HG02840 (cell line): ENCODE results near the gene SLC1A4.

ENCODE experiments used
- ATAC-seq: cut with Tn5 transposase; IDR thresholded peaks from one replicate; pipeline ENCODE4 v1.9.1; 2021; ENCODE audit warnings: mild to moderate bottlenecking, moderate library complexity, moderate number of reproducible peaks; ENCODE audit not compliant: unreplicated experiment, low FRiP score

The SLC1A4 gene

GRCh38 chr2:64989126-64989981 is at the start of gene SLC1A4:
SLC1A4 (plus strand) TSS chr2:64989399; CDS start chr2:64989644, 245 bp downstream.
- ATAC-seq, result peak; percentile 51

GRCh38 chr2:64941143-64941542 is 48.1 kb upstream of the SLC1A4 start:
- ATAC-seq, result no peak

GRCh38 chr2:64941801-64942200 is 47.4 kb upstream of the SLC1A4 start:
- ATAC-seq, result no peak

GRCh38 chr2:64942693-64943092 is 46.5 kb upstream of the SLC1A4 start:
- no peak for ATAC-seq

GRCh38 chr2:64943387-64944150 is 45.6 kb upstream of the SLC1A4 start:
- no peak for ATAC-seq

GRCh38 chr2:64944484-64944883 is 44.7 kb upstream of the SLC1A4 start:
- no peak for ATAC-seq

GRCh38 chr2:64945973-64946768 is 43.0 kb upstream of the SLC1A4 start:
- peak; percentile 87 for ATAC-seq

GRCh38 chr2:64946769-64947247 is 42.4 kb upstream of the SLC1A4 start:
- ATAC-seq, result no peak

GRCh38 chr2:64947885-64948284 is 41.3 kb upstream of the SLC1A4 start:
- no peak for ATAC-seq

GRCh38 chr2:64950226-64951160 is 38.7 kb upstream of the SLC1A4 start:
- ATAC-seq, result no peak

- no peak for ATAC-seq
Measured at GRCh38 chr2:64951306-64951953, 37.8 kb upstream of the SLC1A4 start.

GRCh38 chr2:64952096-64952495 is 37.1 kb upstream of the SLC1A4 start:
- no peak for ATAC-seq

GRCh38 chr2:64952511-64953482 is 36.4 kb upstream of the SLC1A4 start:
- no peak for ATAC-seq

- ATAC-seq, result no peak
Measured at GRCh38 chr2:64955467-64955866, 33.7 kb upstream of the SLC1A4 start.

- no peak for ATAC-seq
Measured at GRCh38 chr2:64957109-64957903, 31.9 kb upstream of the SLC1A4 start.

GRCh38 chr2:64958556-64958955 is 30.6 kb upstream of the SLC1A4 start:
- no peak for ATAC-seq

GRCh38 chr2:64960819-64961218 is 28.4 kb upstream of the SLC1A4 start:
- no peak for ATAC-seq
